HG03060 (cell line): ENCODE measurements around the gene KIF3C.
"Not testable (repeated sequence)": the region's sequence is repeated elsewhere in the genome, so short reads cannot be mapped to it uniquely, and the experiment has no call there.

Source experiments
- ATAC-seq: cut with Tn5 transposase; IDR thresholded peaks from one replicate; pipeline ENCODE4 v1.9.1; 2021; ENCODE audit warnings: low read depth, moderate number of reproducible peaks; ENCODE audit not compliant: unreplicated experiment

Gene KIF3C

DNA sequence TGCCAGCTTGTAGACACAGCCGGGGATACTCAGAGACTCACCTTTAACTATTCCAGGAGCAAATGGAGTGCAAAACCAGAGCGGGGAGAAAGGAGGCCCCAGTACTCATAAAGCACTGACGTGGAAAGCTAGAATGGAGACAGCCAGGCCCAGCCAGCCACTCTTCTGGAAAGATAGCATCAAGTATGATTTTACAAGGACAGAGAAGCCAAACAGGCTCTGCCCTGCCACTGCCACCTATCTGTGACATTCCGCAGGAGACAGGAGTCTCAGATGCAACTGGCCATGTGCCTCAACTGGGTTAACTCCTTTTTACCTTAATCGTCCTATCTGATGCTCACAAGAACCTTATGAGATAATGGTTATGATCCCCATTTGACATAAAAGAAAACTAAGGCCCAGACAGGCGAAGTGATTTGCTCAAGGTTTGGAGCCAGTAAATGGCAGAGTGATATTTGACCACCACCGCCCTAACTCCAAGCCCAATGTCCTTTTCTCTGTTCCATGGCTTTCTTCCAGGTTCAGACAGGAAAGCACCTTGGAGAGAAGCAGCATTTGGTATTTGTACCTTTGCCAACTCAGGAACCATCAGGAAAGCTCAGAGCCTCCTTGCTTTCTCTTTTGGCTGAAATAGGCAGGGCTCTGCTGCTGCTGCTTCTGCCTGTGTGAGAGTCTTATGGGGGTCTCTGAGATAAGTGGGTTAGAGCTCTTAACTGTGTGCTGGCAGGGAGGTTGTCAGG, 15.6 kb downstream of the KIF3C start:
- no peak for ATAC-seq

DNA sequence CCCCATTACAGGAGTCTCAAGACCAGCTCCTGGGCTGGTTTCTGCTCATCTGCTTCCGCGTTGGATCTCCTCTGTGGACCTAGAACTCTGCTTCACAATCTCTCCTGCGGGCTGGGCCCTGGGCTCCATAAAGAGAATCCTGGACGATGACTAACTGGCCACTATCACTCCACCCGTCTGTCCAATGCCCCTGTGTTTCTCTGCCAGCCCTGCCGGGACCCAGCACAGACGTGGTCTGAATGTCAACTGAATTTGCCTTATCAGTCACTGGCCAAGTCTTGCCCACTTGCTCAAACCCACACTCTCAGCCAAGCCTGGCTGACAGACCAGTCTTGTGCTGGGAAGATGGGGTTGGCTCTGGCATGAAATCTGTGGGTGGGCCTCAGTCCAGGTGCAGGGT, 17.4 kb downstream of the KIF3C start:
- no peak for ATAC-seq

DNA sequence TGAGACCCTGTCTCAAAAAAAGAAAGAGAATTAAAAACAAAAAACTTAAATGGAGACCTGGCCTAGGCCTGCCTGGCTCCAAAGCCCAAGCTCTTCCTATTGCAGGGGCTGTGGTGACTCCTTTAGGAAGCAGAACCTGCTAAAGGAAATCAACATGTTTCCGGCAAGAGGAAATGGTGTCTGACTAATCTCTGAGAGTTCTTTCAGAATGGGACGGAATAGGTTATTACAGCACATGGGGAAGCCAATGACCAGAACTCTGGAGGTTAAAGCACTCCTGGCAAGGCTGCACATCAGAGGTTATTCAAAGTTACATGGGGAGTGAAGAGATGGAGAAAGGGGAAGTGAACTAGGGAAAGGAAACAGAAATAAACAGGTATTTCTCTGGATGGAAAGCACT, 21.4 kb downstream of the KIF3C start:
- ATAC-seq, result no peak

DNA sequence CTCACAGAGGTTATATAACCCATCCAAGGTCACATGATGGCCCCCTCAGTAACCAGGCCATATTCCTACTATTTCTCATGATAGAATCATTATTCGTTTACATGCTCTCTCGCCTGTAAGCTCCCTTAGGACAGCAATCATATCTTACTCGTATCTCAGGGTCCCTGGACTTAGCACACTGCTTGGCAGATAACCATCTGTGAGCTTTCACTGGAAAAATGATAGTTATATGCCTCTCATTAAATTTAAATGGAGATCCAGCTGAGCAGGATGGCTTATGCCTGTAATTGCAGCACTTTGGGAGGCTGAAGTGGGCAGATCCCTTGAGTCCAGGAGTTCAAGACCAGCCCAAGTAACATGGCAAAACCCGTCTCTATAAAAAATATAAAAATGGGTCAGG, 21.9 kb downstream of the KIF3C start:
- no peak for ATAC-seq

DNA sequence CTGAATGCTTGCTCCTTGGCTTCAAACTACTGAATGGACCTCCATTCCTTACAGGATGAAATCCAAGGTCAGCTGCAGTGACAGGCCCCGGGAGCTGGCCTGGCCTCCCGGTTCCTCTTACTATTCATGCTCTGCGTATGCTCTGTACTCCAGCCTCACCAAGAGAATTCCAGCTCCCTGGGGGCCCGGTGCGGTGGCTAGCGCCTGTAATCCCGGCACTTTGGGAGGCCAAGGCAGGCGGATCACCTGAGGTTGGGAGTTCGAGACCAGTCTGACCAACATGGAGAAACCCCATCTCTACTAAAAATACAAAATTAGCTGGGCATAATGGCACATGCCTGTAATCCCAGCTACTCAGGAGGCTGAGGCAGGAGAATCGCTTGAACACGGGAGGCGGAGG, 23.7 kb downstream of the KIF3C start:
- not testable (repeated sequence) for ATAC-seq

DNA sequence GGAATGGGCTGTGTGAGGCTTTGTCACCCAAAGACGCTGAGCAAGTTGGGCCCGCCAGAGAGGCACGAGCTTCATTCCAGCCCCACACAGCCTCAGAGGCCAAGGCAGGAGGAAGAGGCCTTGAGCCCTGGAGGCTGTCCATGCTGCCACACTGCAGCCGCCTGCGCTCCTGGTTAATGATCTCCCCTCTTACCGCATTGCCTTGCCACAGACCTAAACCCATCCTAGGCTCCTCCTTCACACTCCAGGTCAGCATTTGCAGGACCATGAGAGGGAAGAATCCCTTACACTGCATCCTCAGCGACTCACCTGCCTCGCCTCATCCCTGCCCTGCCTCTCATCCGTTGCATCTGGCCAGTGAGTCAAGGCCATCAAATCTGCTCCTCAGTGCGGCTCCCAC, 24.6 kb downstream of the KIF3C start:
- no peak for ATAC-seq

DNA sequence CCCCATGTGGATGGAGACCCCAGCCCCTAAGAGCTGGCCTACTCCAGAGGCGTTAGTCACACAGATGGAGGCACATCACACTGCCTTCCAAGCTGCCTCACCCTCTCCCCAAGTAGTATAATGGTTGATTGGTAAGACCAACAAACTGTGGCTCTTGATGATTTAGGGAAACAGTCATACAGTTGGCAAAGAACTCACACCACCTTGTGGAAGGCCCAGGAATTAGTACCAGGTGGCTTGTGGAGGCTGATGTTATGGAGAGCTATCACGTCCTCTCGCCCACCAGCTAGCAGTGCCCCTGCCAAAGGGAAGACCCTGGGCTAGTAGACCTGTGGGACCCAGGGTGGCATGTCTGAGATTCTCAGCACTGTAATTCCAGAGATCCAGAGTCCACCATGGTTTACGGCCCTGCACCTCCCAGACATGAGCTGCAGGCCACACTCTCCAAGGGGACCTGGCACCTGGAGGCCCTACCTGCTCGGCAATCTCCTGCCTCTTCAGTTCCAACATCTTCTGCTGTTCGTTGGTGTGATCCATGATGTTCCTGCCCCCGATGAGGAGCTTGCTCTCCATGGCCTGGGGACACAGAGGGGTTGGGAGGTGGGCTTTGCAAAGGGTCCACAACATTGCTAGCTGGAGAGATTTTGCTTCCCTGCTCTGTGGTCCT, 26.3 kb downstream of the KIF3C start:
- no peak for ATAC-seq

DNA sequence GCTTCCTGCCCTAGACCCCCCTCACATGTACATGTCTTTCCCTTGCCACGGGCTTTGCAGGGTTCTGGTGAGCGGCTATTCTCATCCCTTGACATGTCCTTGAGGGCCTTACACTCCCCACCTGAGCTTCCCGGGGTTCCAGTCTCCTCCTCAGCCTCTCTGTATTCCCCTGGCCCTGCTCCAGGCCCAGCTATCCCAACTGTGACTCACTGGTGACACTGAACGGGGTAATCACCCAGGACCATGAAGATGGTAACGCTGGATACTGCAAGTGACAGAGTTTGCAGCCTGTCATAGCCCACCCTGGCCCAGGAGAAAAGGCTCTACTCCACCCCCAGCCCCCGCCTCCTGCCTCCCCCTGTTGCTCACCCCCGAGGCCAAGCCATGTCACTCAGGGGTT, 27.3 kb downstream of the KIF3C start:
- ATAC-seq, result no peak

DNA sequence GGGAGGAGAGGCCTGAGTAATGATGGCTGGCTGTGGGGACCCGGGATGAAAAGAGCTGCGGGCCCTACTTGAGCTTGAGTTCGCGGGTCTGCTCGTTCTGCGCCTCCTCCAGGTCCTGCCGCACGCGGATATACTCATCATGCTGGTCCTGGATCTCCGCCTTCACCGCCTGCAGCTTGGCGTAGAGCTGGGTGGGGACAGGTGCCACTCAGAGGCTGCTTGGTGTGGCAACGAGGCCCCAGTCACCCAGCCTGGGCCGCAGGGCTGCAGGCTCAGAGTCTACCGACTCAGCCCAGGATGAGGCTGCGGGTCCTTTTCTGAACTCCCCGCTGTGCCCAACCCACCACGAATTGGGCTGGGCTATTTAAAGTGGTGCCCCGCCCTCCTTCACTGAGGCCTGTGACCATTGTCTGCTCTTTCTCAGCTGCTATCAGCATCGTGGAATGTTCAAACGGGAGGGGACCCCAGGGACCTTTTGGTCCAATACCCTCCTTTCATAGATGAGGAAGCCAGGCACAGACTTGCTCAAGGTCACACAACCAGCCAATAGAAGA, 28.0 kb downstream of the KIF3C start:
- no peak for ATAC-seq

DNA sequence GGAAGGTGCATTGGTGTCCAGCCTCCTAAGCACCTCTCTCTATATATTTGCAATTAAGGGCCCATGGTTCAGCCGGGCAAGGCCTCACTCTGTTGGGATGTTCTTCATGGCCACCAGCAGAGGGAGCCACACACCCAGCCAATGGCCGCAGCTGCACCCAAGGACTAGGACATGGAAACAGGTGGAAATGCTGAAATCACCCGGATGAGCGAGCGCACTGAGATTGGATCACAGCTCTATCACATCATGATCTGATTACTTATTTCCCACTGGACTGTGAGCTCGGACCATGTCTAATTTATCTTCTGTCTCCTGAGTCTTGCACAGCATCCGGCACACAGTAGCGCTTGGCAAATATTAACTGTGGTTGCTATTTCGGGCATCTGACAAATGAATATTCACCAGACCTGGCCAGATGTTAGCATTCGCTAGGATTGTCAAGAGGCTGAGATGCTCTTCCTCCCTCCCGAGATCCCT, 31.2 kb downstream of the KIF3C start:
- ATAC-seq, result no peak

DNA sequence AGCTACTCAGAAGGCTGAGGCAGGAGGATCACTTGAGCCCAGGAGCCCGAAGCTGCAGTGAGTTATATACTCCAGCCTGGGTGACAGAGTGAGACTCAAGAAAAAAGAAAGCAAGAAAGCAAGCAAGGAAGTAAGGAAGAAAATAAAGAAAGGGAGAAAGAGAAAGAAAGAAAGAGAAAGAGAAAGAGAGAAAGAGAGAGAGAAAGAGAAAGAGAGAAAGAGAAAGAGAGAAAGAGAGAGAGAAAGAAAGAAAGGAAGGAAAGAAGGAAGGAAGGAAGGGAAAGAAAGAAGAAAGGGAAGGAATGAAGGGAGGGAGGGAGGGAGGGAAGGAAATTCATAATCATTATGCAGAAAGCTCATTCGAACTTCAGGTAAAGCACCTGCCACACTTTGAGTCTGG, 33.9 kb downstream of the KIF3C start:
- no peak for ATAC-seq

DNA sequence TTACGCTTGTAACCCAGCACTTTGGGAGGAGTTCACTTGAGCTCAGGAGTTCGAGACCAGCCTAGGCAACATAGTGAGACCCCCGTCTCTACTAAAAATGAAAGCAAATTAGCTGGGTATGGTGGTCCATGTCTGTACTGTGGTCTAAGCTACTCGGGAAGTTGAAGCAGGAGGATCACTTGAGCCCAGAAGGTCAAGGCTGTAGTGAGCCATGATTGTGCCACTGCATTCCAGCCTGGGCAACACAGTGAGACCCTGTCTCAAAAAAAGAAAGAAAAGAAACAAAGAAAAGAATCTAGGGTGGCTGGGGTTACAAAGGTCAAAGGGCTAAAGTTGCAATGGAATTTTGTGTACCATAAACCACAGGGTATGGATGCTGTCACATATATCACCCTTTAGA, 41.3 kb downstream of the KIF3C start:
- no peak for ATAC-seq

DNA sequence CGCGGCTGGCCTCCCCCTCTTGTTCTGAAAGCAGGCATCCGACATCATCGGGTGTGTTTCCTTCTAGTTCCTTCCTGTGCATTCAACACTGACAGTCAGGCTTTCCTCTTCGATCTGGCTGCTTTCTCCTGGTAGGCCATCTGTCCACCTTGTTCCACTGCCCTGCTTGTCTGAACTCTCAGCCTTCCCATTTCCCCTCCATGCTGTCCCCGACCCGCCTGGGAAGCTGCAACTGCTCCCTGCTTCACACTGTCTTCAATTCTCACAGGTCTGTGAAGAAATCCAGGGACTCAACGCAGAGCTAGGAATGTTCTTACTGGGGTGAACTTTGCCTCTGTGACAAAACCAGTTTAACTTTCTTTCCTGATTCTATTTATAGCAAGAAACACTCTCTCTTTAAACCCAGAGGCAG, 43.0 kb downstream of the KIF3C start:
- no peak for ATAC-seq

DNA sequence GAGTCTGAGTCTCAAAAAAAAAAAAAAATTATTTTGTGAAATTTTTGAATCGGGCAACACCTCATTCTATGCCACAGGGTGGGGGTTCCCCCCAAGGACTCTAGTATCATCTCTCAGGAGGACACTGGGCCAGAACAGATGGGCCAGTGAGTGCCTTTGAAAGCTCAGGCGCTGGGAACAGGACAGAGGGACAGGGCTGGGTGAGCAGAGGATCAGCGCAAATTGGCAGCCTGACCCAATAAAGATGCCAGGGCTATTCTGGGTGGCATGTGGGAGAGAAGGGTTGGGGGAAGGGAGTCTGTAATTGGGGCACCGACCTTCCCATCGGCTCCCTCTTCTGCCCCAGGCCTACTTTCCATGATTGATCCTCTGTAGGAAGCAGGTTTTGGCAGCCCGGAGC, 44.0 kb downstream of the KIF3C start:
- no peak for ATAC-seq

DNA sequence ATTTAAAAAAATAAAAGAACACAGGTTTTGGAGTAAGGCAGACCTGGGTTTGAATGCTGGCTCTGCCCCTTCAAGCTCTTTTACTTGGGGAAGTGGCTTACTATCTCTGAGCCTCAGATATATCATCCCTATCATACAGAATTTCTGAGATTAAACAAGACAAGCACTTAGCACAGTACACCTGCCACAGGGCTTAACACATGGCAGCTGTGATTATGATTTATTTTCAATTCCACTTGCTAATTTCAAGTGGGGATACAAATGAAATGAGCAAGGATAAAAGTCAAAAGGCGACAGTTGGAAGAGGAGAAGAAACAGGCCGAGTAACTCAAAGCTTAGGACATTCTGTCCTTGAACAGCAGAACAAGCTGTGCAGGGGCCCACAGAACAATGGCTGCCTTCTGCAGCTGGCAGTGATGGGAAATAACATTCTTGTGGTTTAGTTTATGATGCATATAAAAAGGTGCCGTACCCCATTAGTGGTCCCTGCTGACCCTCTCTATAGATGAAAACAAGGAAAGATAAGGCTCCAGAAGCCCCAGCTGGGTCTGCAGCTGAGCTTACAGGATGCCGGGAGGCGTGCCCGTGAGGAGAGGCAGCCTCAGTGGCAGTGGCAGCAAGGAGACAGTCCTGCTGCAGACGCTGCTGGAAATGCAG, 45.3 kb downstream of the KIF3C start:
- no peak for ATAC-seq

DNA sequence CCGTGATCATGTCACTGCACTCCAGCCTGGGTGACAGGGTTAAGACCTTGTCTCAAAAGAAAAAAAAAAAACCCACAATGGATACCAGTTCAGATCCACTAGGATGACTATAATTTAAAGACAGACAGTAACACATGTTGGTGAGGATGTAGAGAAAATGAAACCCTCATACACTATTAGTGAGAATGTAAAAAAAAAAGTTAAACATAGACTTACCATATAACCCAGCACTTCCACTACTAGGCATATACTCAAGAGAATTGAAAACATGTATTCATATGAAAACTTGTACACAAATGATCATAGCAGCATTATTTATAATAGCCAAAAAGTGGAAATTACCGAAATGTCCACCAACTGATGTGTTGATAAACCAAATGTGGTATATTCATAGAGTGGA, 48.7 kb downstream of the KIF3C start:
- no peak for ATAC-seq

DNA sequence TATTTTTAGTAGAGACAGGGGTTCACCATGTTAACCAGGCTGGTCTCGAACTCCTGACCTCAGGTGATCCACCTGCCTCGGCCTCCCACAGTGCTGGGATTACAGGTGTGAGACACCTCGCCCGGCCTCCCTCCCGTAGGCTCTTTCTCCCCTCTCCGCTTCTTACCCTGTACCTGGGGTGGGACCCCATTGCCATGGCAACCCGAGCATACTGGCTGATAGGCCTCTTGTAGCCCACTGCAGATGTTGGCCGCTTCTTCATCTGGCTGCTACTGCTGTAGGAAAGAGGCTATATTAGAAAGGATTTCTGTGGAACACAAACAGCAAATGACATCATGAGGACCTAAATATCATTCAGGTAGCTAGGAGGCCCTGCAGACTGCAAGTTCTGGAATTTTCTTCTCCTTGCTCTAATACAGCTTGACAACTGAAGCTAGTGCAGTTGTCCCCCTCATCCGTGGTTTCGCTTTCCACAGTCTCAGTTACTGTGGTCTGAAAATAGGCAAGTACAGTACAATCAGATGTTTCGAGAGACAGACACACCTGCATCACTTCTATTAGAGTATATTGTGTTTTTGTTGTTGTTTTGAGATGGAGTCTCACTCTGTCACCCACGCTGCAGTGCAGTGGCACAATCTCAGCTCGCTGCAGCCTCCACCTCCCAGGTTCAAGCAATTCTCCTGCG, 52.4 kb downstream of the KIF3C start:
- ATAC-seq, result no peak

DNA sequence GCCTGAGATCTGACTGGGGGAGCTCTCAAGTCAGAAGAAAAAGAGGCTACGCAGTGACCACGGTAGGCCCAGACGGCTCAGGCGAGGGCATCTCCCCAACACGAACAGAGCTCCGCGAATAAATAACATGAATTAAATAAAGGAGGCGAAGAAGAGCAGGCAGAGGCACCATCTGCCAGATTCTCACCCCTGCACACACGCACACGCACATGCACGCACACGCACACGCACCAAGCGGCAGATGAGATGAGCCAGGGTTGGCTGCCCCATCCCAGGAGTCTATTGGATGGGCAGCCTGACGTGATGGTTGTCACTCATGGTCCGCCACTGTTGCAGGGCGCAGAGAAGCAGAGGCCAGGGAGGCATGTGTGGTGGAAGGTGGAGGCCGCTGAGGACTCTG, 53.6 kb downstream of the KIF3C start:
- ATAC-seq, result no peak

DNA sequence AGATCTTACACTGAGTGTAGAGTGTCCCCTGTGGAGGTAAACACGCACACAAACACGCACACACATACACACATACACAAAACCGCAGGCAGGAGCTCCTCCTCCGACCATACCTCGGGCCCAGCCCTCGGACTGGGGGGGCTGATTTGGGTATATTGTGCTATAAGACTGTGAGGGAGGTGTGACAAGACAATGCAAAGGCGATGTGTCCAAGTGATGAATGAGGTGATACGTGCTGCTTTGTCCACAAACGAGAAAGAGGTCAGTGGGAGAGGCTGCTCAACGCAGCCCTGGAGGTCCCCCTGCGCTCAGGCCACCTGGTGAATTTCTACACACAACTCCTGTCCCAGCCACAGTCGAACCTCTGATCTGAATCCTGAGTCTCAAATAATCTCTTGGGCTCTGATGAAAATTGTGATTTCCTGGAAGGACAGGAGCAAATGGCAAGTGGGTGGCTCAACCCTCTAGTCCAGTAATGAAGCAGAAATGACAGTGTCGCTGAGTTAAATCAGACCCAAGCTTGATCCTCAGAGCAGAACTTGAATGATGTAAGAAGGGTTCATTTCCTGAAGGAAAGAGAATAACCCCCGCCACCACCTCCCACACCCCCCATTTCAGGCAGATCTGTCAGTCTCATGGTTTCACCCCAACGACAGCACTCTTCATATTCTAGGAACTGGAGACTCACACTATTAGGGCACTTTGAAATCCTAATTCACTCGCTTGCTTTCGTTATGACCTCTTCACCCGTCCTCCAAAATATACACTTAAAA, 55.1 kb downstream of the KIF3C start:
- ATAC-seq, result no peak

DNA sequence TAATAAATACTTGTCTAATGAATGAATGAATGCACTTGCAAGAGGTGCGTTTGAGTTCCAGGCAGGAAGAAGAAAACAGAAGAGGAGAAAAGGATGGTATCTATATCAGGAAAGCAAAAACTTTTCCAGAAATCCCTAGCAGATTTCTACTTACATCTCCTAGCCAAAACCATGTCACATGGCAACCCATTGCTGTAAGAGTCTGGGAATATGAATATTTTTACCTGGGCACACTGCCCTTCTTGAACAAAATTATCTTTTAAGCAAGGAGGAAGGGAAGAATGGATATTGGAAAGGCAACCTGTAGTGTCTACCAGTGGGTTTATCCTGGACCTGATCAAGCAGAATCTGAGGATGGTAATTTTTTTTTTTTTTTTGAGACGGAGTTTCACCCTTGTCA, 59.8 kb downstream of the KIF3C start:
- ATAC-seq, result no peak
